ENCODE results near the gene VPS26B.
"Not testable (repeated sequence)": the region's sequence is repeated elsewhere in the genome, so short reads cannot be mapped to it uniquely, and the experiment has no call there.

VPS26B gene

GRCh38 chr11:134283461-134284230 lies 59.2 kb downstream of the VPS26B start:
- DNase-seq: no peak

- not testable (repeated sequence) for DNase-seq
Observed at GRCh38 chr11:134284349-134284748, 59.9 kb downstream of the VPS26B start.

- DNase-seq: no peak
Observed at GRCh38 chr11:134287561-134287960, 63.1 kb downstream of the VPS26B start.

- no peak for DNase-seq
Observed at GRCh38 chr11:134288486-134288885, 64.0 kb downstream of the VPS26B start.

GRCh38 chr11:134289167-134289566 lies 64.7 kb downstream of the VPS26B start:
- DNase-seq: no peak

GRCh38 chr11:134289789-134290188 lies 65.3 kb downstream of the VPS26B start:
- DNase-seq: no peak

GRCh38 chr11:134290646-134291045 lies 66.2 kb downstream of the VPS26B start:
- no peak for DNase-seq

- no peak for DNase-seq
Observed at GRCh38 chr11:134291196-134291595, 66.7 kb downstream of the VPS26B start.

- no peak for DNase-seq
Observed at GRCh38 chr11:134292661-134293060, 68.2 kb downstream of the VPS26B start.

GRCh38 chr11:134293119-134294113 lies 68.9 kb downstream of the VPS26B start:
- DNase-seq: no peak

- no peak for DNase-seq
Observed at GRCh38 chr11:134294664-134295063, 70.2 kb downstream of the VPS26B start.
